SU-DHL-6 (cell line): ENCODE results near the gene C17orf78.

Source experiments
- H2AFZ ChIP-seq: fragments of 200-600 bp; sonication (generic); 2 replicates; pipeline ENCODE4 v1.6.1; 2014; ENCODE audit warnings: low read depth, mild to moderate bottlenecking, moderate library complexity, mixed read lengths, antibody characterized with exemption, low read length; ENCODE audit not compliant: severe bottlenecking
- H3F3A ChIP-seq: fragments of 200-600 bp; shearing (Covaris generic); 2 replicates; pipeline ENCODE4 v1.6.0; 2016; ENCODE audit warnings: antibody characterized with exemption, mild to moderate bottlenecking; ENCODE audit not compliant: insufficient read depth
- H3K27ac ChIP-seq: fragments of 200-600 bp; sonication (generic); 2 replicates; pipeline ENCODE4 v1.5.1; 2016; ENCODE audit warnings: low read depth, mild to moderate bottlenecking, low read length, moderate library complexity, mixed read lengths
- H3K27me3 ChIP-seq: fragments of 200-600 bp; sonication (generic), shearing (Covaris generic); 2 replicates; pipeline ENCODE4 v1.6.0; 2014; ENCODE audit warnings: mild to moderate bottlenecking, low read length
- H3K36me3 ChIP-seq: fragments of 200-600 bp; sonication (generic); 2 replicates; pipeline ENCODE4 v1.6.1; 2014; ENCODE audit warnings: mild to moderate bottlenecking, low read length, mixed read lengths
- H3K4me2 ChIP-seq: fragments of 300-600, 200-600 bp; shearing (Covaris generic), sonication (generic); 2 replicates; pipeline ENCODE4 v1.6.0; 2014; ENCODE audit warnings: low read length, low read depth, mild to moderate bottlenecking; ENCODE audit not compliant: poor library complexity, severe bottlenecking
- H3K4me3 ChIP-seq: fragments of 200-600 bp; sonication (generic); 2 replicates; pipeline ENCODE4 v1.5.1; 2014; ENCODE audit warnings: antibody characterized with exemption, low read length, mild to moderate bottlenecking, mixed read lengths; ENCODE audit not compliant: insufficient read depth, poor library complexity, severe bottlenecking
- H3K79me2 ChIP-seq: fragments of 200-600 bp; sonication (generic); 2 replicates; pipeline ENCODE4 v1.6.1; 2014; ENCODE audit warnings: mild to moderate bottlenecking, low read length, moderate library complexity; ENCODE audit not compliant: insufficient read depth
- H3K9ac ChIP-seq: fragments of 200-600 bp; sonication (generic); 2 replicates; pipeline ENCODE4 v1.7.0; 2014; ENCODE audit warnings: mild to moderate bottlenecking, low read length
- H3K9me2 ChIP-seq: fragments of 200-600 bp; sonication (generic); replicated peaks from 2 replicates; pipeline ENCODE4 v1.6.1; 2014; ENCODE audit warnings: low read length; ENCODE audit not compliant: insufficient read depth
- H3K9me3 ChIP-seq: fragments of 200-600 bp; sonication (generic); 2 replicates; pipeline ENCODE4 v1.6.1; 2014; ENCODE audit warnings: low read length, mixed read lengths; ENCODE audit not compliant: insufficient read depth
- H4K20me1 ChIP-seq: fragments of 200-600 bp; sonication (generic); 2 replicates; pipeline ENCODE4 v1.6.1; 2014; ENCODE audit warnings: low read depth, mild to moderate bottlenecking, antibody characterized with exemption, low read length, moderate library complexity, mixed read lengths
- EZH2phosphoT487 ChIP-seq: fragments of 200-600 bp; sonication (generic), shearing (Covaris generic); conservative IDR thresholded peaks from 2 replicates; pipeline ENCODE4 v1.6.1; 2018; ENCODE audit warnings: mild to moderate bottlenecking, antibody characterized with exemption, low read length, moderate library complexity, mixed read lengths
- TF ChIP-seq, protein P1 (sequence below): fragments of 200-600 bp; sonication (generic); IDR thresholded peaks from one replicate; pipeline ENCODE4 v1.5.1; 2017; ENCODE audit warnings: antibody characterized with exemption, mild to moderate bottlenecking, low read length, moderate library complexity; ENCODE audit not compliant: insufficient read depth, poor library complexity, severe bottlenecking

C17orf78 gene

DNA sequence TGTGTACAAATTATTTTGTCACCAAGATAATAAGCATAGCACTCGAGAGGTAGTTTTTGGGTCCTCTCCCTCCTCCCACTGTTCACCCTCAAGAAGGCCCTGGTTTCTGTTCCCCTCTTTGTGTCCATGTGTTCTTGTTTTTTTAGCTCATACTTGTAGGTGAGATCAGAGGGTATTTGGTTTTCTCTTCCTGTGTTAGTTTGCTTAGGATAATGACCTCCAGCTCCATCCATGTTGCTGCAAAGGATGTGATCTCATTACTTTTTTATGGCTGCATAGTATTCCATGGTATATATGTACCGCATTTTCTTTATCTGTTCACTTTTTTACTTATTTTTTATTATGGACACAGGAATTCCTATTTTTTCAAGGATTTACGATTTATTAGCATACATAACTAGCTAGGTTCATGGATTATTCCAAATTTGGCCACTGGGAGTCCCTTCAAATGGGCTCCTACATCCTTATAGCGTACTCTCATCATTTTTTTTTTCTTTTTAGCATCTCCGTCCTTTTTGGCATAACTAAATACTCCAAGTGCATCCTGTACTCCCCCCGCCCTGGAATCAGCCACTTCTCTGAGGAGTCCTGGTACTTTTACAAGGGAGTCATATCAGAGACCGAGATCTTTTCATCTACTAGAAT lies 38.2 kb downstream of the C17orf78 start:
- Histone ChIP-seq H3K27ac (no peak overlapping the region), H2AFZ (no peak overlapping the region), H3K9me3 (no peaks in the 10 kb centered on the region), H3F3A (no peaks in the 10 kb centered on the region), H3K4me3 (no peak overlapping the region), H3K9me2 (no peaks in the 10 kb centered on the region), H3K4me2 (no peak overlapping the region), H4K20me1 (no peaks in the 10 kb centered on the region), H3K27me3 (no peaks in the 10 kb centered on the region), H3K79me2 (peaks cover 18% of the 10 kb centered on the region; the same call in 1 of the 2 replicates), H3K9ac (no peak overlapping the region), H3K36me3 (peaks cover 17% of the 10 kb centered on the region)
- TF ChIP-seq, protein P1, sequence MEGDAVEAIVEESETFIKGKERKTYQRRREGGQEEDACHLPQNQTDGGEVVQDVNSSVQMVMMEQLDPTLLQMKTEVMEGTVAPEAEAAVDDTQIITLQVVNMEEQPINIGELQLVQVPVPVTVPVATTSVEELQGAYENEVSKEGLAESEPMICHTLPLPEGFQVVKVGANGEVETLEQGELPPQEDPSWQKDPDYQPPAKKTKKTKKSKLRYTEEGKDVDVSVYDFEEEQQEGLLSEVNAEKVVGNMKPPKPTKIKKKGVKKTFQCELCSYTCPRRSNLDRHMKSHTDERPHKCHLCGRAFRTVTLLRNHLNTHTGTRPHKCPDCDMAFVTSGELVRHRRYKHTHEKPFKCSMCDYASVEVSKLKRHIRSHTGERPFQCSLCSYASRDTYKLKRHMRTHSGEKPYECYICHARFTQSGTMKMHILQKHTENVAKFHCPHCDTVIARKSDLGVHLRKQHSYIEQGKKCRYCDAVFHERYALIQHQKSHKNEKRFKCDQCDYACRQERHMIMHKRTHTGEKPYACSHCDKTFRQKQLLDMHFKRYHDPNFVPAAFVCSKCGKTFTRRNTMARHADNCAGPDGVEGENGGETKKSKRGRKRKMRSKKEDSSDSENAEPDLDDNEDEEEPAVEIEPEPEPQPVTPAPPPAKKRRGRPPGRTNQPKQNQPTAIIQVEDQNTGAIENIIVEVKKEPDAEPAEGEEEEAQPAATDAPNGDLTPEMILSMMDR: peak; percentile 11
- TF ChIP-seq EZH2phosphoT487: no peak

DNA sequence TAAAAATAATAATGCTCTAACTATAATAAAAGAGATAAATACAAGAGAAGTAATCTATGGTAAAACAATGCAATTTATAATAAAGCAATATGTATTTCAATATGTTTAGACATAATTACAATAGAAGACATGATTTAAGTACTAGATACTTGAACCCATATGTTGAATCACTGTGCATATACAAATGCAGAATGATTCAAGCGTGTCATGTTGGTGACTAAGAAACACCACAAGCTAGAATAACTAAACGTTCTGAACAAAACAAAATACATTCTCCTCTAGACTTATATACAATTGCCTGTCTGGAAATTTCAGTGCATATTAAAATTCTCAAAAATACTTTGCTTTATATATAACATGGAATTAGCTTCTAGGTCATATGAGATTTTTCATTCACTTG lies 42.1 kb downstream of the C17orf78 start:
- Histone ChIP-seq H3K9ac (no peak overlapping the region), H3K9me3 (no peaks in the 10 kb centered on the region), H3K27ac (no peak overlapping the region), H3K4me3 (no peak overlapping the region), H4K20me1 (no peaks in the 10 kb centered on the region), H3F3A (no peaks in the 10 kb centered on the region), H3K9me2 (no peaks in the 10 kb centered on the region), H3K36me3 (peaks cover 17% of the 10 kb centered on the region), H3K79me2 (peaks cover 14% of the 10 kb centered on the region; the same call in 1 of the 2 replicates), H2AFZ (no peak overlapping the region), H3K27me3 (no peaks in the 10 kb centered on the region), H3K4me2 (no peak overlapping the region)
- no peak for TF ChIP-seq EZH2phosphoT487
- TF ChIP-seq, protein P1: no peak

DNA sequence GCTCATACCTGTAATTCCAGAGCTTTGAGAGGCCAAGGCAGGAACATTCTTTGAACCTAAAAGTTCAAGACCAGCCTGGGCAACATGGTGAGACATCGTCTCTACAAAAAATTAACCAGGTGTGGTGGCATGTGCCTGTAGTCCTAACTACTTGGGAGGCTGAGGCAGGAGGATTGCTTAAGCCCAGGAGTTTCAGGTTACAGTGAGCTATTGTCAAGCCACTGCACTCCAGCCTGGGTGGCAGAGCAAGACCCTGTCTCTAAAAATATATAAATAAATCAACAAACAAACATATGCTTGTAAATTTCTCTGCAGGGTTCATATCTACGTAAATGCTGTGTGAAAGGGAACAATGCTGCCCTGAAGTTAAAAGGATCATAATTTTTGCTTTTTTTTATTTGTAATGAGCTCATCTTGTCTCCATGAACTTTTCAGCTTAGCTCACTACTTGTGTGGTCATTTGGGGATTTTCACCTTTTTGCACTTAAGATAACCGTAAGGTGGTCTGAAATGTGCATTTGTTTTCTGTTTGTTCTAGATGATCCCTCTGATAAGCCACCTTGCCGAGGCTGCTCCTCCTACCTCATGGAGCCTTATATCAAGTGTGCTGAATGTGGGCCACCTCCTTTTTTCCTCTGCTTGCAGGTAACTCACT lies 47.3 kb downstream of the C17orf78 start:
- Histone ChIP-seq H3K9me2 (no peaks in the 10 kb centered on the region), H2AFZ (no peak overlapping the region), H3K27me3 (no peaks in the 10 kb centered on the region), H3K9me3 (no peaks in the 10 kb centered on the region), H3K36me3 (peaks cover 23% of the 10 kb centered on the region; the same call in 1 of the 2 replicates), H4K20me1 (no peaks in the 10 kb centered on the region), H3K4me2 (no peak overlapping the region), H3K4me3 (no peak overlapping the region), H3F3A (no peaks in the 10 kb centered on the region), H3K9ac (no peak overlapping the region), H3K79me2 (no peaks in the 10 kb centered on the region), H3K27ac (no peak overlapping the region)
- TF ChIP-seq, protein P1: no peak
- TF ChIP-seq EZH2phosphoT487: no peak
